GM20000 (cell line): ENCODE results near the gene RAB19.
"Not testable (repeated sequence)": the region's sequence is repeated elsewhere in the genome, so short reads cannot be mapped to it uniquely, and the experiment has no call there.

Source experiments
- DNase-seq: peaks from one replicate; pipeline ENCODE4 v3.0.0; 2012; ENCODE audit warnings: low spot score
- TF ChIP-seq, protein P1 (sequence below): IDR thresholded peaks from 2 replicates; pipeline ENCODE4 v1.5.1; 2012; ENCODE audit warnings: mild to moderate bottlenecking, control low read depth; ENCODE audit errors: extremely low read depth, missing control alignments

RAB19 gene

GRCh38 chr7:140440593-140440992, 36.7 kb downstream of the RAB19 start:
- no peak for DNase-seq
- TF ChIP-seq, protein P1, sequence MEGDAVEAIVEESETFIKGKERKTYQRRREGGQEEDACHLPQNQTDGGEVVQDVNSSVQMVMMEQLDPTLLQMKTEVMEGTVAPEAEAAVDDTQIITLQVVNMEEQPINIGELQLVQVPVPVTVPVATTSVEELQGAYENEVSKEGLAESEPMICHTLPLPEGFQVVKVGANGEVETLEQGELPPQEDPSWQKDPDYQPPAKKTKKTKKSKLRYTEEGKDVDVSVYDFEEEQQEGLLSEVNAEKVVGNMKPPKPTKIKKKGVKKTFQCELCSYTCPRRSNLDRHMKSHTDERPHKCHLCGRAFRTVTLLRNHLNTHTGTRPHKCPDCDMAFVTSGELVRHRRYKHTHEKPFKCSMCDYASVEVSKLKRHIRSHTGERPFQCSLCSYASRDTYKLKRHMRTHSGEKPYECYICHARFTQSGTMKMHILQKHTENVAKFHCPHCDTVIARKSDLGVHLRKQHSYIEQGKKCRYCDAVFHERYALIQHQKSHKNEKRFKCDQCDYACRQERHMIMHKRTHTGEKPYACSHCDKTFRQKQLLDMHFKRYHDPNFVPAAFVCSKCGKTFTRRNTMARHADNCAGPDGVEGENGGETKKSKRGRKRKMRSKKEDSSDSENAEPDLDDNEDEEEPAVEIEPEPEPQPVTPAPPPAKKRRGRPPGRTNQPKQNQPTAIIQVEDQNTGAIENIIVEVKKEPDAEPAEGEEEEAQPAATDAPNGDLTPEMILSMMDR, result no peak

DNA sequence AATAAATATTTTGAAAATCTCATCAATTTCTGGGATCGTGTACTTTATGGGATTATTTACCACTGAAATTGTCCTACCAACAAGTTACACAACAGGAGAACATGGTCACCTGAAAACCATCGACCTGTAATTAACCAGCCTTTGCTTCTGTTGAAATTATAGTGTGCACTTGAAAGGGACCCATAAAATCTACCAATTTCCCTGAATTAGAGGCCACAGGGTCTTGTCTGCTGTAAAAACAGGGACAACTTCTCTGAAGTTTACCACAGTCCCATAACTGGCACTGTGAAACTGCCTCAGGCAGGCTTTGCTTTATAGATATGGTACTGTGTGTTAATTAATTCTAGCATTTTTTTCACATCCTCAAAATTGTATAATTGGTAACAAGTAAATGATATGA, 37.7 kb downstream of the RAB19 start:
- no peak for DNase-seq
- TF ChIP-seq, protein P1, result no peak

DNA sequence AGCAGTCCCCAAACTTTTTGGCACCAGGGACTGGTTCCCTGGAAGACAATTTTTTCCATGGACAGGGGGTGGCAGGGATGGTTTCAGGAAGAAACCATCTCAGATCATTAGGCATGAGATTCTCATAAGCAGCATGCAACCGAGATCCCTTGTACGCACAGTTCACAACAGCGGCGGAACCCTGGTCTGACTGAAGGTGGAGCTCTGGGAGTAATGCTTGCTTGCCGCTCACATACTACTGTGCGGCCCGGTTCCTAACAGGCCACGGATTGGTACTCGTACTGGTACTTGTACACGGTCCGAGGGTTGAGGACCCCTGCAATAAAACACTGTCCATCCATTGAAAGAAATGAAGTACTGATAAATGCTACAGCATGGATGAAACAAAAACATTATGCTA, 42.6 kb downstream of the RAB19 start:
- no peak for DNase-seq
- TF ChIP-seq, protein P1, result no peak

- no peak for DNase-seq
Measured at GRCh38 chr7:140447841-140448240, 44.0 kb downstream of the RAB19 start.

DNA sequence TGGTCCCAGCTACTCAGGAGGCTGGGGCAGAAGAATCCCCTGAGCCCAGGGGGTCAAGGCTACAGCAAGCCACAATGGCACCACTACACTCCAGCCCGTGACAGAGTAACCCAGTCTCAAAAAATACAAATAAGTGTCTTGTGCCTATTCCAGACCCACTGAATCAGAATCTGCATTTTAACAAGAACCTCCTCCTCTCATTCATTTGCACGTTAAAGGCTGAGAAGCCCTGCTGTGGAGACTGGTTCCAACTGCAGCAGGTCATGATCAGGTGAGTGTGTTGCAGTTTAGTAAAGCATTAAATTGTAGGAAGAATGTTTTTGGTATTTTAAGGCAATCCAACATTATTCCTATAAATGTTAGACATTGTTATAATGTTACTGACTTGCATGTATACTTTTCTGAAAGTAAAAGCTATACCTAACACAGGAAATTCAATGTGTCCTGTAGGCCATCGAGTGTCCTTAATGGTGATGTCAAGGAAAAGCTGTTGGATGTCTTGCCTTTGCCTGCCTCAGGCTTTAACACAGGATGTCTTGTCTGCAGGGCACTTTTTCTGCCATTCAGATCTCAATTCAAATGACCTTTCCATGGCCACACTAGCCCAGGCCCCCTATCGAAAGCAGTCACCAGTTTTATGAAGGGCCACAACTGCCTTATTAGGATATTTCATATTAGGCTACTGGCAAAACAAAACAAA, 45.1 kb downstream of the RAB19 start:
- DNase-seq, result no peak

More at GRCh38 chr7:140447841-140448240, 44.0 kb downstream of the RAB19 start:
- TF ChIP-seq, protein P1, result no peak

DNA sequence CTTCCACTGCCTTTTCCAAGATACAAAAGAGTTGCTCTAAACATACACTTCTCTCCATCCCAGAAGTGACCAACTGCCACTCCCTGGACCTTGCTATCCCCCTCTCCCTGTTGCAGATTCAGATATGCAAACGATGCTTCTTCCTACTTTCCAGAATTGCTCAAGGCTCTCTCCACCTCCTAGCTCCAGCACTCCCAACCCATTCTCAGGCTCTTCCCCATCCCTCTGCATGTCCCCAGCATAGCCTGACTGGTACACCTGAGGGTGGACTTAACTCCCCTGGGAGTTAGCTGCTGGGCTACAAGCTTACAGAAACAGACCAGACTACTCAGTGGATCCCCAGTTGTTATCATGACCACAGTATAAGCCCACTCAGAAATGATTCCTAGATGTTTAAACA, 47.9 kb downstream of the RAB19 start:
- TF ChIP-seq, protein P1, result no peak
- no peak for DNase-seq

More for the DNA sequence above, 45.1 kb downstream of the RAB19 start:
- TF ChIP-seq, protein P1, result no peak

- no peak for DNase-seq
- TF ChIP-seq, protein P1, result no peak
Measured at GRCh38 chr7:140453273-140453672, 49.4 kb downstream of the RAB19 start.

- DNase-seq, result not testable (repeated sequence)
Measured at GRCh38 chr7:140453785-140454656, 50.2 kb downstream of the RAB19 start.
